Esophagus muscularis mucosa (tissue), 4 donors: Measurements from ENCODE around the gene CNBD2.

Source experiments
- CTCF ChIP-seq, 3 experiments: fragments of 200-600 bp in 2 of 3; fragments of 450-650 bp in 1 of 3; sonication (generic) in 2 of 3; IDR thresholded peaks; one replicate each; pipeline ENCODE4 v1.5.1; 2017 to 2019; ENCODE audit warnings: antibody characterized with exemption in 3 of 3, mild to moderate bottlenecking in 2 of 3, moderate library complexity in 1 of 3
- EP300 ChIP-seq: sonication (generic); formaldehyde crosslinking; IDR thresholded peaks from one replicate; pipeline ENCODE4 v1.6.1; 2017; ENCODE audit warnings: antibody characterized with exemption
- POLR2A ChIP-seq: fragments of 450-650 bp; IDR thresholded peaks from one replicate; pipeline ENCODE4 v1.6.1; 2017; ENCODE audit warnings: antibody characterized with exemption, moderate library complexity, mild to moderate bottlenecking, low read depth
- POLR2AphosphoS5 ChIP-seq, 2 donors: sonication (generic); formaldehyde crosslinking; IDR thresholded peaks; one replicate each; pipeline ENCODE4 v1.6.1; 2017; ENCODE audit warnings: antibody characterized with exemption in 2 of 2

- TF ChIP-seq POLR2A (no peak), CTCF (IDR thresholded peaks at IDR 0.05) (no peak), POLR2AphosphoS5 (IDR thresholded peaks at IDR 0.05) (no peak), EP300 (no peak)
These were observed 11.2 kb downstream of the CNBD2 start for GRCh38 chr20:35979544-35979943.
